Sigmoid colon (tissue), 7 donors: ENCODE measurements around the gene MBD3L4. TPM values are rescaled to one million over a fixed set of nuclear protein-coding genes. Genes with fewer than 3 reads are reported as not detected.

Source experiments
- DNase-seq: peaks from one replicate; pipeline ENCODE4 v3.0.0-alpha.2; 2019
- H3K27ac ChIP-seq, 4 donors: fragments of 200-600 bp; sonication (generic); one replicate each; pipeline ENCODE4 v1.5.1; 2016 to 2019; ENCODE audit warnings: mild to moderate bottlenecking in 1 of 4
- H3K27me3 ChIP-seq, 3 donors: fragments of 200-600 bp; sonication (generic); one replicate each; pipeline ENCODE4 v1.5.1; 2019; ENCODE audit warnings: mild to moderate bottlenecking in 1 of 3
- H3K36me3 ChIP-seq, 4 donors: fragments of 200-600 bp; sonication (generic); one replicate each; pipeline ENCODE4 v1.5.1; 2016 to 2019
- H3K4me1 ChIP-seq, 4 donors: fragments of 200-600 bp; sonication (generic); one replicate each; pipeline ENCODE4 v1.5.1; 2017 to 2019
- H3K4me3 ChIP-seq, 4 donors: fragments of 200-600 bp; sonication (generic); one replicate each; pipeline ENCODE4 v1.5.1; 2017 to 2019; ENCODE audit warnings: mild to moderate bottlenecking in 2 of 4, moderate library complexity in 1 of 4
- H3K9me3 ChIP-seq, 4 donors: fragments of 200-600 bp in 3 of 4; sonication (generic) in 3 of 4; one replicate each; pipeline versions ENCODE4 v1.5.1 to v1.6.1; 2013 to 2019
- CTCF ChIP-seq, 4 experiments: fragments of 450-650 bp in 3 of 4; fragments of 200-600 bp in 1 of 4; IDR thresholded peaks; one replicate each; pipeline ENCODE4 v1.5.1; 2016 to 2019; ENCODE audit warnings: antibody characterized with exemption in 4 of 4, mild to moderate bottlenecking in 3 of 4, moderate library complexity in 2 of 4
- POLR2A ChIP-seq, 2 donors: fragments of 450-650 bp; IDR thresholded peaks; one replicate each; pipeline ENCODE4 v1.6.1; 2016; ENCODE audit warnings: antibody characterized with exemption in 2 of 2, mild to moderate bottlenecking in 2 of 2, moderate library complexity in 2 of 2
- POLR2AphosphoS5 ChIP-seq, 4 donors: sonication (generic); formaldehyde crosslinking; IDR thresholded peaks; one replicate each; pipeline ENCODE4 v1.6.1; 2017; ENCODE audit warnings: antibody characterized with exemption in 4 of 4
- WGBS, 2 donors: extraction: QIAGEN DNeasy Blood & Tissue Kit; methylation state at CpG; one replicate each; pipeline ENCODE4 v1.1.7; 2013; 5-methylcytosine and 5-hydroxymethylcytosine counted together
- intact Hi-C: fragments of 100-400 bp; cut with DNase I; formaldehyde crosslinking; loops from one replicate; pipeline ENCODE4 v1.15.1; 2023
- polyA plus RNA-seq, 3 donors: library from polyadenylated mRNA; stranded (reverse); fragments of 200-250 nt; gene quantifications; one replicate each; pipeline ENCODE4 v1.2.3, GENCODE V29; 2013
- total RNA-seq, 4 donors: library from RNA; depleted of rRNA; stranded (reverse); fragments of >200 nt; gene quantifications; one replicate each; pipeline ENCODE4 v1.1.0, GENCODE V29; 2016
- donor health status: healthy with polysubstance abuse.
- donor health status: Bipolar disorder and iron deficiency.
- donor health status: healthy.

The MBD3L4 gene
- total and polyA plus RNA-seq, 7 donors: not detected

GRCh38 chr19:6987850-6988249, 52.1 kb downstream of the MBD3L4 start:
- no peak for TF ChIP-seq POLR2AphosphoS5 (IDR thresholded peaks at IDR 0.05)
- TF ChIP-seq CTCF (IDR thresholded peaks at IDR 0.05): no peak
- no peak for TF ChIP-seq POLR2A (IDR thresholded peaks at IDR 0.05)
- Histone ChIP-seq H3K36me3 (no peaks in the 10 kb centered on the region), H3K9me3 (peaks cover 0 to 16% (median 9%) of the 10 kb centered on the region in 4 donors), H3K27me3 (no peaks in the 10 kb centered on the region), H3K4me1 (no peaks in the 10 kb centered on the region), H3K27ac (no peak overlapping the region), H3K4me3 (no peak overlapping the region)
- 53 to 56% methylated on average over 4 of the region's 4 CpGs for WGBS, 2 donors
- intact Hi-C loops: no loop called here
- no peak for DNase-seq

Other genes with a start within 250 kb of the MBD3L4 start
- gene ADGRE1, start 152.6 kb downstream of the MBD3L4 start, total RNA-seq: under 1 TPM in 1 of 4 donors, not detected in 3; 0.28 TPM
- gene ADGRE1, start 152.6 kb downstream of the MBD3L4 start, polyA plus RNA-seq: 1 to 10 TPM in 2 of 3 donors, under 1 TPM in 1; 0.61 to 1.8 (median 1.2) TPM
- gene MBD3L2B, start 18.7 kb downstream of the MBD3L4 start, total RNA-seq: not detected
- not detected for gene MBD3L2B, start 18.7 kb downstream of the MBD3L4 start, polyA plus RNA-seq
- not detected for gene MBD3L5, start 9.6 kb downstream of the MBD3L4 start, total RNA-seq
- gene MBD3L5, start 9.6 kb downstream of the MBD3L4 start, polyA plus RNA-seq: not detected
- not detected for gene MBD3L2, start 9.1 kb upstream of the MBD3L4 start, total RNA-seq
- gene MBD3L2, start 9.1 kb upstream of the MBD3L4 start, polyA plus RNA-seq: not detected
- gene MBD3L3, start 18.5 kb upstream of the MBD3L4 start, total RNA-seq: not detected
- gene MBD3L3, start 18.5 kb upstream of the MBD3L4 start, polyA plus RNA-seq: not detected
- gene ZNF557, start 29.5 kb upstream of the MBD3L4 start, total RNA-seq: 1 to 10 TPM; 6.9 to 10.0 (median 8.8) TPM
- gene ZNF557, start 29.5 kb upstream of the MBD3L4 start, polyA plus RNA-seq: 1 to 10 TPM; 2.3 to 3.7 (median 2.4) TPM